ENCODE measurements around the gene CIP2A. TPM values are rescaled to one million over a fixed set of nuclear protein-coding genes. Genes with fewer than 3 reads are reported as not detected.
A peak's percentile ranks its signal among the peaks of the same experiment; 100 is the strongest.

CIP2A gene
- total RNA-seq, 1 donor from 2014 or later: 6.9 TPM

- intact Hi-C loops (cut with DNase I): no loop called here
- Histone ChIP-seq H3K27me3 (no peaks in the 10 kb centered on the region), H3K4me3 (no peak overlapping the region), H3K36me3 (no peaks in the 10 kb centered on the region), H3K27ac (no peak overlapping the region), H3K4me1 (no peaks in the 10 kb centered on the region), H3K9me3 (no peaks in the 10 kb centered on the region)
- TF ChIP-seq CTCF (IDR thresholded peaks at IDR 0.05) (no peak), POLR2A (IDR thresholded peaks at IDR 0.05) (no peak), POLR2AphosphoS5 (IDR thresholded peaks at IDR 0.05; ENCODE audit: insufficient read depth in 1 of 2, low read depth in 1 of 2) (no peak)
- no peak for DNase-seq (ENCODE audit: extremely low spot score in 2 of 2)
These were observed 13.2 kb upstream of the CIP2A start for GRCh38 chr3:108602249-108602934.

- intact Hi-C loops (cut with DNase I): no loop called here
These were observed 10.6 kb upstream of the CIP2A start for GRCh38 chr3:108599677-108600409.

DNA sequence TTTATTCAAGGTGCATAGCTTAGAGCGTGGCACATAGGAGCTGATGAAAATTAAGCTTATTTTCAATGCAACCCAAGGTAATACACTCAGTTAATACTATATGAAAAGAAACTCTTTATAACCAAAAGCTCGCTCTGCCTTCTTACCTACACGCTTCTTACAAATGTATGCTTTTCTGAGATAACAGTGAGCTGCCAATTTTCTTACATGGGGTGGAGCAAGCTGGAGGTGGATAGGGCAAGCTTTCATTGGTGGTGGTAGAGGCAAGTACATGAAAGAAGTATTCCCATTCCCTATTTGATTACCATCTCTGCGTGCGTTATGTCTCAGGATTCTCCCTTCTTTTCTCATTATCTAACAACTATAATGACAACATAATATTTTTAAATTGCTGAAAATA, 9.1 kb upstream of the CIP2A start:
- no peaks in the 10 kb centered on the region for H3K9me3 ChIP-seq
- H3K4me1 ChIP-seq: no peaks in the 10 kb centered on the region
- no peak overlapping the region for H3K27ac ChIP-seq
- no peak for DNase-seq (ENCODE audit: extremely low spot score in 2 of 2)
- no peaks in the 10 kb centered on the region for H3K36me3 ChIP-seq
- TF ChIP-seq POLR2A (IDR thresholded peaks at IDR 0.05): no peak
- TF ChIP-seq POLR2AphosphoS5 (IDR thresholded peaks at IDR 0.05; ENCODE audit: insufficient read depth in 1 of 2, low read depth in 1 of 2): no peak
- TF ChIP-seq CTCF (IDR thresholded peaks at IDR 0.05): no peak
- intact Hi-C loops (cut with DNase I): no loop called here
- H3K4me3 ChIP-seq: no peak overlapping the region
- H3K27me3 ChIP-seq: no peaks in the 10 kb centered on the region

More at GRCh38 chr3:108599677-108600409, 10.6 kb upstream of the CIP2A start:
- H3K4me3 ChIP-seq: no peak overlapping the region
- H3K9me3 ChIP-seq: no peaks in the 10 kb centered on the region
- DNase-seq (ENCODE audit: extremely low spot score in 2 of 2): no peak
- no peak overlapping the region for H3K27ac ChIP-seq
- no peaks in the 10 kb centered on the region for H3K36me3 ChIP-seq
- TF ChIP-seq POLR2AphosphoS5 (IDR thresholded peaks at IDR 0.05; ENCODE audit: insufficient read depth in 1 of 2, low read depth in 1 of 2) (no peak), CTCF (IDR thresholded peaks at IDR 0.05) (no peak), POLR2A (IDR thresholded peaks at IDR 0.05) (no peak)
- no peaks in the 10 kb centered on the region for H3K4me1 ChIP-seq
- H3K27me3 ChIP-seq: no peaks in the 10 kb centered on the region

GRCh38 chr3:108595321-108595720, 6.1 kb upstream of the CIP2A start:
- no peaks in the 10 kb centered on the region for H3K9me3 ChIP-seq

DNA sequence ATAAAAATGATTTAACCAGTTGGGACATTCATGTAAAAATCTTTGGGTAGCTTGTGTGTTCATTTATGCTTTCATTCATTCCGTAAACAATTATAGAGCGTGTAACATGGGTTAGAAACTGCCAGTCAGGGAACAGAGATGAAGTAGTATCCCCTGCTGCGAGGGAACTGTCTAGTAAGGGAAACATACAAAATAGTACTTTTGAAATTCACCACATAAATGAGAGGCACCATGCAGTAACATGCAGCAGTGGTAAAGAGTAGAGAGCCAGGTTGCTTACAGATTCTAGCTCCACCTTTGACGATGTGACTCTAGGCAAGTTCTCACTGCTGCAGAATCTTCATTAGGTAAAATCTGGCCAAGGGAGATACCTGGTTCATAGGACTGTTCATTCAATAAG, 1.2 kb upstream of the CIP2A start:
- TF ChIP-seq POLR2AphosphoS5 (IDR thresholded peaks at IDR 0.05; ENCODE audit: insufficient read depth in 1 of 2, low read depth in 1 of 2): no peak
- no peak for TF ChIP-seq CTCF (IDR thresholded peaks at IDR 0.05)
- no peak for TF ChIP-seq POLR2A (IDR thresholded peaks at IDR 0.05)
- DNase-seq (ENCODE audit: extremely low spot score in 2 of 2): no peak
- intact Hi-C loops (cut with DNase I): no loop called here
- no peaks in the 10 kb centered on the region for H3K36me3 ChIP-seq
- no peaks in the 10 kb centered on the region for H3K27me3 ChIP-seq
- peaks cover 20% of the 10 kb centered on the region for H3K4me1 ChIP-seq
- no peak overlapping the region for H3K27ac ChIP-seq
- H3K9me3 ChIP-seq: no peaks in the 10 kb centered on the region
- peak overlapping the region; percentile 58 to 66 for H3K4me3 ChIP-seq

More at GRCh38 chr3:108595321-108595720, 6.1 kb upstream of the CIP2A start:
- Histone ChIP-seq H3K4me1 (peaks cover 10% of the 10 kb centered on the region), H3K27me3 (no peaks in the 10 kb centered on the region), H3K4me3 (no peak overlapping the region), H3K36me3 (no peaks in the 10 kb centered on the region), H3K27ac (no peak overlapping the region)
- TF ChIP-seq POLR2A (IDR thresholded peaks at IDR 0.05): no peak
- intact Hi-C loops (cut with DNase I): no loop called here
- no peak for DNase-seq (ENCODE audit: extremely low spot score in 2 of 2)

All from vagina (tissue), 2 donors.